Erythroblast (primary cell): ENCODE data around the gene CHST8.

Experiments used
- GATA1 ChIP-seq: IDR thresholded peaks from 2 replicates; pipeline ENCODE4 v1.6.1; 2011; ENCODE audit warnings: low read depth, mild to moderate bottlenecking, control low read depth, low read length, moderate library complexity
- POLR2A ChIP-seq: IDR thresholded peaks from 2 replicates; pipeline ENCODE4 v1.6.1; 2011; ENCODE audit warnings: mild to moderate bottlenecking, low read length

- no peak for TF ChIP-seq POLR2A
- TF ChIP-seq GATA1, result no peak
Measured at GRCh38 chr19:33706631-33707030, 84.9 kb downstream of the CHST8 start.
